ENCODE results near the gene DAZAP1.

DNA sequence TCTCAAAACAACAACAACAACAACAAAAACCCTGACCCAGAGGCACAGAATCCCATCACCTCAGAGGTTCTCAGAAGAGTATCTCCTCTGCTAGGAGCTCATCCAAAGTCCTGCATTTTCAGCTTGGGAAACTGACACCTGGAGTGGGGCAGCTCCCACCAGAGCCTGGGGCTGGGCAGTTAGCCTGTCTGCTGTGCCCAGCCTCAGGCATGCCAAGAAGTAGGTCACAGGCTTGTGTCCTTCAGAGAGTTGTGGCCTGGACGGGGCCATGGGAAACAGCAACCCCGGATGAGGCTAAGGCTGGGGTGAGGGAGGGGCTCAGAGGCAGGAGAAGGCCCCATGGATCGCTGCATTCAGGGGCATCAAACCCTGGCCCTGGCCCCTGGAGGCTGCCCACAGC lies 21.6 kb upstream of the DAZAP1 start:
- TF ChIP-seq, protein P1, sequence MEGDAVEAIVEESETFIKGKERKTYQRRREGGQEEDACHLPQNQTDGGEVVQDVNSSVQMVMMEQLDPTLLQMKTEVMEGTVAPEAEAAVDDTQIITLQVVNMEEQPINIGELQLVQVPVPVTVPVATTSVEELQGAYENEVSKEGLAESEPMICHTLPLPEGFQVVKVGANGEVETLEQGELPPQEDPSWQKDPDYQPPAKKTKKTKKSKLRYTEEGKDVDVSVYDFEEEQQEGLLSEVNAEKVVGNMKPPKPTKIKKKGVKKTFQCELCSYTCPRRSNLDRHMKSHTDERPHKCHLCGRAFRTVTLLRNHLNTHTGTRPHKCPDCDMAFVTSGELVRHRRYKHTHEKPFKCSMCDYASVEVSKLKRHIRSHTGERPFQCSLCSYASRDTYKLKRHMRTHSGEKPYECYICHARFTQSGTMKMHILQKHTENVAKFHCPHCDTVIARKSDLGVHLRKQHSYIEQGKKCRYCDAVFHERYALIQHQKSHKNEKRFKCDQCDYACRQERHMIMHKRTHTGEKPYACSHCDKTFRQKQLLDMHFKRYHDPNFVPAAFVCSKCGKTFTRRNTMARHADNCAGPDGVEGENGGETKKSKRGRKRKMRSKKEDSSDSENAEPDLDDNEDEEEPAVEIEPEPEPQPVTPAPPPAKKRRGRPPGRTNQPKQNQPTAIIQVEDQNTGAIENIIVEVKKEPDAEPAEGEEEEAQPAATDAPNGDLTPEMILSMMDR (conservative IDR thresholded peaks at IDR 0.05; ENCODE audit: low read depth, low read length) = no peak
- no peak for TF ChIP-seq EZH2 (IDR thresholded peaks at IDR 0.05; ENCODE audit: borderline replicate concordance, low read depth, low read length, poor library complexity, severe bottlenecking)
